HepG2 (cell line): ENCODE results near the gene ICAM2. TPM values are rescaled to one million over a fixed set of nuclear protein-coding genes. Genes with fewer than 3 reads are reported as not detected.
A peak's percentile ranks its signal among the peaks of the same experiment; 100 is the strongest.

Experiments used
- GATA4 ChIP-seq: sonication (generic); IDR thresholded peaks from 2 replicates; pipeline ENCODE4 v1.6.1; 2016; ENCODE audit warnings: antibody characterized with exemption, low read depth, borderline replicate concordance
- HIVEP1 ChIP-seq: sonication (generic); formaldehyde crosslinking; IDR thresholded peaks from 2 replicates; pipeline ENCODE4 v1.4.0; 2020; ENCODE audit warnings: mild to moderate bottlenecking, missing genetic modification reagents
- KAT8 ChIP-seq: IDR thresholded peaks from 2 replicates; pipeline ENCODE4 v1.6.1; 2016; ENCODE audit warnings: missing genetic modification reagents, missing compliant biosample characterization
- KDM5A ChIP-seq: fragments of 200-600 bp; sonication (generic); IDR thresholded peaks from 2 replicates; pipeline ENCODE4 v1.7.0; 2018; ENCODE audit warnings: antibody characterized with exemption, mild to moderate bottlenecking, low read length, borderline replicate concordance
- MAFF ChIP-seq: IDR thresholded peaks from 2 replicates; pipeline ENCODE4 v1.6.1; 2011; ENCODE audit warnings: low read depth, low read length, improper control_type of control experiment
- MEIS2 ChIP-seq: sonication (generic); formaldehyde crosslinking; IDR thresholded peaks from 2 replicates; pipeline ENCODE4 v1.9.0; 2021; ENCODE audit warnings: mild to moderate bottlenecking, missing genetic modification reagents
- MTF1 ChIP-seq: sonication (generic); formaldehyde crosslinking; IDR thresholded peaks from 2 replicates; pipeline ENCODE4 v1.5.0; 2020; ENCODE audit warnings: missing genetic modification reagents
- POLR2A ChIP-seq, 2 experiments: IDR thresholded peaks; 2 replicates each; pipeline ENCODE4 v1.6.1; 2011; ENCODE audit warnings: low read depth in 2 of 2, low read length in 2 of 2, mild to moderate bottlenecking in 1 of 2, moderate library complexity in 1 of 2; ENCODE audit not compliant: insufficient read depth in 1 of 2
- POLR2AphosphoS5 ChIP-seq: IDR thresholded peaks from 2 replicates; pipeline ENCODE4 v1.6.1; 2012; ENCODE audit warnings: low read depth, low read length
- SRSF4 ChIP-seq: fragments of 200-400 bp; formaldehyde crosslinking; IDR thresholded peaks from one replicate; pipeline ENCODE4 v1.6.1; 2018; ENCODE audit warnings: mild to moderate bottlenecking, low read depth, low read length, moderate library complexity; ENCODE audit not compliant: poor library complexity, severe bottlenecking
- TMF1 ChIP-seq: sonication (generic); formaldehyde crosslinking; IDR thresholded peaks from 2 replicates; pipeline ENCODE4 v1.8.1; 2022; ENCODE audit warnings: low read depth, missing genetic modification reagents
- YEATS4 ChIP-seq: sonication (generic); formaldehyde crosslinking; IDR thresholded peaks from 2 replicates; pipeline ENCODE4 v1.4.0; 2020; ENCODE audit warnings: missing genetic modification reagents, borderline replicate concordance
- ZBTB38 ChIP-seq: sonication (generic); formaldehyde crosslinking; IDR thresholded peaks from 2 replicates; pipeline ENCODE4 v1.5.1; 2020; ENCODE audit warnings: mild to moderate bottlenecking, missing genetic modification reagents
- ZC3H4 ChIP-seq: sonication (generic); formaldehyde crosslinking; IDR thresholded peaks from 2 replicates; pipeline ENCODE4 v1.4.0; 2020; ENCODE audit warnings: missing genetic modification reagents, borderline replicate concordance
- ZNF343 ChIP-seq: sonication (generic); formaldehyde crosslinking; IDR thresholded peaks from 2 replicates; pipeline ENCODE4 v1.4.0; 2020; ENCODE audit warnings: mild to moderate bottlenecking, missing genetic modification reagents
- ZNF672 ChIP-seq: sonication (generic); formaldehyde crosslinking; IDR thresholded peaks from 2 replicates; pipeline ENCODE4 v1.8.1; 2022; ENCODE audit warnings: missing genetic modification reagents
- ZNF780A ChIP-seq: sonication (generic); formaldehyde crosslinking; IDR thresholded peaks from 2 replicates; pipeline ENCODE4 v1.8.0; 2022; ENCODE audit warnings: mild to moderate bottlenecking, missing genetic modification reagents, moderate library complexity
- polyA plus RNA-seq, 8 experiments: library from polyadenylated mRNA; depleted of rRNA in 3 of 8; stranded (reverse) in 7 of 8; unstranded in 1 of 8; fragments of >200 nt; fragmentation: Illumina TruSeq in 4 of 8; extraction: Trizol in 4 of 8; gene quantifications; 2 replicates each; pipeline versions ENCODE4 v1.2.1 to v1.2.3, GENCODE V29; 2011 to 2016; ENCODE audit warnings: low read depth in 4 of 8, missing spikeins in 1 of 8, mixed read lengths in 1 of 8; ENCODE audit not compliant: insufficient read depth in 1 of 8
- total RNA-seq, 5 experiments: library from RNA; depleted of rRNA; stranded (reverse); fragments of >200 nt; fragmentation: Illumina TruSeq; extraction: Trizol; gene quantifications; 2 replicates each; pipeline ENCODE4 v1.2.3, GENCODE V29; 2016; ENCODE audit warnings: low read depth in 1 of 5
- TF ChIP-seq, protein P1 (sequence below): sonication (generic); formaldehyde crosslinking; IDR thresholded peaks from 2 replicates; pipeline ENCODE4 v1.5.1; 2020; ENCODE audit warnings: missing genetic modification reagents, mild to moderate bottlenecking, borderline replicate concordance
- TF ChIP-seq, protein P2 (sequence below): sonication (generic); formaldehyde crosslinking; IDR thresholded peaks from 2 replicates; pipeline ENCODE4 v1.5.1; 2020; ENCODE audit warnings: mild to moderate bottlenecking, moderate library complexity, missing genetic modification reagents
- TF ChIP-seq, protein P3 (sequence below): sonication (generic); formaldehyde crosslinking; IDR thresholded peaks from 2 replicates; pipeline ENCODE4 v1.5.0; 2020; ENCODE audit warnings: missing genetic modification reagents
- TF ChIP-seq, protein P4 (sequence below): sonication (generic); formaldehyde crosslinking; IDR thresholded peaks from 2 replicates; pipeline ENCODE4; 2020; ENCODE audit warnings: missing genetic modification reagents, mild to moderate bottlenecking, borderline replicate concordance
- TF ChIP-seq, protein P5 (sequence below): sonication (generic); formaldehyde crosslinking; IDR thresholded peaks from 2 replicates; pipeline ENCODE4 v1.5.1; 2020; ENCODE audit warnings: mild to moderate bottlenecking, missing genetic modification reagents, moderate library complexity

Gene ICAM2
- total and polyA plus RNA-seq, 2 of the 13 experiments (the other 11 are each of a cell fraction or from before 2014, with no cell fraction given): 10.9 to 20.8 TPM

DNA sequence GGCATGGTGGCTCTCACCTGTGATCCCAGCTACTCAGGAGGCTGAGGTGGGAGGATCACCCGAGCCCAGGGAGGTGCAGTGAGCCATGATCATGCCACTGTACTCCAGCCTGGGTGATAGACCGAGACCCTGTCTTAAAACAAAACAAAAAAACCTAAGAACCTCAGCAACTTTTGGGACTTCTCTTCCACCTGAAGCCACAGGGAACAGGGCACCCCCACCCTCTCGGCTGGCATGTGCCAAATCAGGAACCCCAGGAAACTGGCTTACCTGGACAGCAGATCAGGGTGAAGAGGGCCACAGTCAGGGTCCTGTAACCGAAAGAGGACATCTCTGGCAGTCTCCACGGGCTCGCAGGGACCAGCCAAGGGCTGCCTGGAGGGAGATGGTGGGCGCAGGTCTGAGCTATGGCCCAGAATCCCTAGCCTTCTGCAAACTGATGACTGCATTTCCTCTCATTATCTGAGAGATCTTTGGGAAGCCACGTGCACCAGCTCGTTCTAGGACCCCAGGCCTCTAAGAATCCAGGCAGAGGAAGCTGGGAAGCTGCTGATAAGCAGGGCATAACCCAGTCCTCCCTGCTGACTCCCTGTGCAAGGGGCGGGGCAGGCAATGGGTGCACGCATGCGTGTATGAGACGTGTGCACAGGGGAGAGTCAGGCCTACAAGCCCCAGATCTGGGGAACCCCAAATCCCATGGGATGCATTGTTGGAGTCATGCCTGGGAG, 13.9 kb downstream of the ICAM2 start (continued):
- TF ChIP-seq, protein P1, sequence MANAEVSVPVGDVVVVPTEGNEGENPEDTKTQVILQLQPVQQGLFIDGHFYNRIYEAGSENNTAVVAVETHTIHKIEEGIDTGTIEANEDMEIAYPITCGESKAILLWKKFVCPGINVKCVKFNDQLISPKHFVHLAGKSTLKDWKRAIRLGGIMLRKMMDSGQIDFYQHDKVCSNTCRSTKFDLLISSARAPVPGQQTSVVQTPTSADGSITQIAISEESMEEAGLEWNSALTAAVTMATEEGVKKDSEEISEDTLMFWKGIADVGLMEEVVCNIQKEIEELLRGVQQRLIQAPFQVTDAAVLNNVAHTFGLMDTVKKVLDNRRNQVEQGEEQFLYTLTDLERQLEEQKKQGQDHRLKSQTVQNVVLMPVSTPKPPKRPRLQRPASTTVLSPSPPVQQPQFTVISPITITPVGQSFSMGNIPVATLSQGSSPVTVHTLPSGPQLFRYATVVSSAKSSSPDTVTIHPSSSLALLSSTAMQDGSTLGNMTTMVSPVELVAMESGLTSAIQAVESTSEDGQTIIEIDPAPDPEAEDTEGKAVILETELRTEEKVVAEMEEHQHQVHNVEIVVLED (CRISPR knock-in tag): no peak
- TF ChIP-seq POLR2A (IDR thresholded peaks at IDR 0.05; ENCODE audit: insufficient read depth in 1 of 2, low read depth in 2 of 2, low read length in 2 of 2): peak in 1 of 2 experiments; percentile 63; a peak in 2 of 4 replicates
- TF ChIP-seq MTF1 (CRISPR knock-in tag): peak; percentile 64; the same call in 1 of the 2 replicates
- TF ChIP-seq, protein P2, sequence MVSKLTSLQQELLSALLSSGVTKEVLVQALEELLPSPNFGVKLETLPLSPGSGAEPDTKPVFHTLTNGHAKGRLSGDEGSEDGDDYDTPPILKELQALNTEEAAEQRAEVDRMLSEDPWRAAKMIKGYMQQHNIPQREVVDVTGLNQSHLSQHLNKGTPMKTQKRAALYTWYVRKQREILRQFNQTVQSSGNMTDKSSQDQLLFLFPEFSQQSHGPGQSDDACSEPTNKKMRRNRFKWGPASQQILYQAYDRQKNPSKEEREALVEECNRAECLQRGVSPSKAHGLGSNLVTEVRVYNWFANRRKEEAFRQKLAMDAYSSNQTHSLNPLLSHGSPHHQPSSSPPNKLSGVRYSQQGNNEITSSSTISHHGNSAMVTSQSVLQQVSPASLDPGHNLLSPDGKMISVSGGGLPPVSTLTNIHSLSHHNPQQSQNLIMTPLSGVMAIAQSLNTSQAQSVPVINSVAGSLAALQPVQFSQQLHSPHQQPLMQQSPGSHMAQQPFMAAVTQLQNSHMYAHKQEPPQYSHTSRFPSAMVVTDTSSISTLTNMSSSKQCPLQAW (CRISPR knock-in tag): peak; percentile 43; the same call in 1 of the 2 replicates
- TF ChIP-seq YEATS4 (CRISPR knock-in tag): no peak
- TF ChIP-seq GATA4: 0 out of 2 replicates have a peak, but pooled peaks have one; percentile 30
- peak; percentile 17 for TF ChIP-seq KAT8 (CRISPR knock-in tag)
- TF ChIP-seq TMF1 (CRISPR knock-in tag): no peak
- TF ChIP-seq, protein P3, sequence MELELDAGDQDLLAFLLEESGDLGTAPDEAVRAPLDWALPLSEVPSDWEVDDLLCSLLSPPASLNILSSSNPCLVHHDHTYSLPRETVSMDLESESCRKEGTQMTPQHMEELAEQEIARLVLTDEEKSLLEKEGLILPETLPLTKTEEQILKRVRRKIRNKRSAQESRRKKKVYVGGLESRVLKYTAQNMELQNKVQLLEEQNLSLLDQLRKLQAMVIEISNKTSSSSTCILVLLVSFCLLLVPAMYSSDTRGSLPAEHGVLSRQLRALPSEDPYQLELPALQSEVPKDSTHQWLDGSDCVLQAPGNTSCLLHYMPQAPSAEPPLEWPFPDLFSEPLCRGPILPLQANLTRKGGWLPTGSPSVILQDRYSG (CRISPR knock-in tag): no peak
- TF ChIP-seq ZNF672 (CRISPR knock-in tag): no peak
- no peak for TF ChIP-seq ZC3H4 (CRISPR knock-in tag)
- no peak for TF ChIP-seq SRSF4
- TF ChIP-seq ZBTB38 (CRISPR knock-in tag): peak; percentile 62; the same call in 1 of the 2 replicates
- TF ChIP-seq HIVEP1 (CRISPR knock-in tag): no peak; the same call in 1 of the 2 replicates
- no peak for TF ChIP-seq KDM5A
- TF ChIP-seq POLR2AphosphoS5: 0 out of 2 replicates have a peak, but pooled peaks have one; percentile 48
- TF ChIP-seq, protein P4, sequence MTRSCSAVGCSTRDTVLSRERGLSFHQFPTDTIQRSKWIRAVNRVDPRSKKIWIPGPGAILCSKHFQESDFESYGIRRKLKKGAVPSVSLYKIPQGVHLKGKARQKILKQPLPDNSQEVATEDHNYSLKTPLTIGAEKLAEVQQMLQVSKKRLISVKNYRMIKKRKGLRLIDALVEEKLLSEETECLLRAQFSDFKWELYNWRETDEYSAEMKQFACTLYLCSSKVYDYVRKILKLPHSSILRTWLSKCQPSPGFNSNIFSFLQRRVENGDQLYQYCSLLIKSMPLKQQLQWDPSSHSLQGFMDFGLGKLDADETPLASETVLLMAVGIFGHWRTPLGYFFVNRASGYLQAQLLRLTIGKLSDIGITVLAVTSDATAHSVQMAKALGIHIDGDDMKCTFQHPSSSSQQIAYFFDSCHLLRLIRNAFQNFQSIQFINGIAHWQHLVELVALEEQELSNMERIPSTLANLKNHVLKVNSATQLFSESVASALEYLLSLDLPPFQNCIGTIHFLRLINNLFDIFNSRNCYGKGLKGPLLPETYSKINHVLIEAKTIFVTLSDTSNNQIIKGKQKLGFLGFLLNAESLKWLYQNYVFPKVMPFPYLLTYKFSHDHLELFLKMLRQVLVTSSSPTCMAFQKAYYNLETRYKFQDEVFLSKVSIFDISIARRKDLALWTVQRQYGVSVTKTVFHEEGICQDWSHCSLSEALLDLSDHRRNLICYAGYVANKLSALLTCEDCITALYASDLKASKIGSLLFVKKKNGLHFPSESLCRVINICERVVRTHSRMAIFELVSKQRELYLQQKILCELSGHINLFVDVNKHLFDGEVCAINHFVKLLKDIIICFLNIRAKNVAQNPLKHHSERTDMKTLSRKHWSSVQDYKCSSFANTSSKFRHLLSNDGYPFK (CRISPR knock-in tag): no peak
- no peak for TF ChIP-seq ZNF780A (CRISPR knock-in tag)
- TF ChIP-seq ZNF343 (CRISPR knock-in tag): 0 out of 2 replicates have a peak, but pooled peaks have one; percentile 35
- TF ChIP-seq MAFF: no peak
- no peak for TF ChIP-seq MEIS2 (CRISPR knock-in tag)
- TF ChIP-seq, protein P5, sequence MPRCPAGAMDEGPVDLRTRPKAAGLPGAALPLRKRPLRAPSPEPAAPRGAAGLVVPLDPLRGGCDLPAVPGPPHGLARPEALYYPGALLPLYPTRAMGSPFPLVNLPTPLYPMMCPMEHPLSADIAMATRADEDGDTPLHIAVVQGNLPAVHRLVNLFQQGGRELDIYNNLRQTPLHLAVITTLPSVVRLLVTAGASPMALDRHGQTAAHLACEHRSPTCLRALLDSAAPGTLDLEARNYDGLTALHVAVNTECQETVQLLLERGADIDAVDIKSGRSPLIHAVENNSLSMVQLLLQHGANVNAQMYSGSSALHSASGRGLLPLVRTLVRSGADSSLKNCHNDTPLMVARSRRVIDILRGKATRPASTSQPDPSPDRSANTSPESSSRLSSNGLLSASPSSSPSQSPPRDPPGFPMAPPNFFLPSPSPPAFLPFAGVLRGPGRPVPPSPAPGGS: no peak
